Measurements from ENCODE around the gene SORBS1. TPM values are rescaled to one million over a fixed set of nuclear protein-coding genes. Genes with fewer than 3 reads are reported as not detected.

SORBS1 gene
- total and polyA plus RNA-seq, 2 of the 13 experiments (the other 11 are each of a cell fraction or from before 2014, with no cell fraction given): 16.8 to 39.8 TPM

GRCh38 chr10:95273393-95274312 lies 287.5 kb downstream of the SORBS1 start (continued):
- TF ChIP-seq ZNF775 (CRISPR knock-in tag; IDR thresholded peaks at IDR 0.05; ENCODE audit: borderline replicate concordance) (0 out of 2 replicates have a peak, but pooled peaks have one; percentile 37), ZNF225 (CRISPR knock-in tag; IDR thresholded peaks at IDR 0.05) (no peak), ZNF766 (CRISPR knock-in tag; IDR thresholded peaks at IDR 0.05; ENCODE audit: borderline replicate concordance) (0 out of 2 replicates have a peak, but pooled peaks have one; percentile 30), TBP (CRISPR knock-in tag; IDR thresholded peaks at IDR 0.05) (no peak), ISL2 (CRISPR knock-in tag; IDR thresholded peaks at IDR 0.05) (peak; percentile 72), NFIC (IDR thresholded peaks at IDR 0.05; ENCODE audit: low read length) (0 out of 2 replicates have a peak, but pooled peaks have one; percentile 55), ZNF543 (CRISPR knock-in tag; IDR thresholded peaks at IDR 0.05) (peak; percentile 40; the same call in 1 of the 2 replicates), MAFK (conservative IDR thresholded peaks at IDR 0.05 in 1 of 2, IDR thresholded peaks at IDR 0.05 in 1 of 2; ENCODE audit: low read length in 2 of 2) (no peak), ZNF350 (CRISPR knock-in tag; IDR thresholded peaks at IDR 0.05; ENCODE audit: borderline replicate concordance, low read depth) (peak; percentile 50; the same call in 1 of the 2 replicates), JUND (CRISPR knock-in tag; IDR thresholded peaks at IDR 0.05) (peak; percentile 78; the same call in 1 of the 2 replicates), TAF15 (IDR thresholded peaks at IDR 0.05; ENCODE audit: low read depth, low read length, poor library complexity, severe bottlenecking) (no peak), ZBTB37 (CRISPR knock-in tag; IDR thresholded peaks at IDR 0.05) (no peak), ZNF292 (CRISPR knock-in tag; IDR thresholded peaks at IDR 0.05; ENCODE audit: borderline replicate concordance, low read depth) (peak; percentile 67), KDM6A (CRISPR knock-in tag; IDR thresholded peaks at IDR 0.05; ENCODE audit: low read depth) (0 out of 2 replicates have a peak, but pooled peaks have one; percentile 12), KMT2B (CRISPR knock-in tag; IDR thresholded peaks at IDR 0.05) (0 out of 2 replicates have a peak, but pooled peaks have one; percentile 19), EP300 (IDR thresholded peaks at IDR 0.05; ENCODE audit: low read depth in 2 of 2, low read length in 2 of 2) (peak; percentile 10 to 78; a peak in 2 of 4 replicates), EP300 (CRISPR knock-in tag; IDR thresholded peaks at IDR 0.05; ENCODE audit: borderline replicate concordance) (peak; percentile 61; the same call in 1 of the 2 replicates), ZNF34 (CRISPR knock-in tag; IDR thresholded peaks at IDR 0.05; ENCODE audit: borderline replicate concordance) (no peak), ZFP91 (CRISPR knock-in tag; IDR thresholded peaks at IDR 0.05; ENCODE audit: borderline replicate concordance) (peak; percentile 49; the same call in 1 of the 2 replicates), IRF2 (CRISPR knock-in tag; IDR thresholded peaks at IDR 0.05) (peak; percentile 94)
- TF ChIP-seq, protein P1, sequence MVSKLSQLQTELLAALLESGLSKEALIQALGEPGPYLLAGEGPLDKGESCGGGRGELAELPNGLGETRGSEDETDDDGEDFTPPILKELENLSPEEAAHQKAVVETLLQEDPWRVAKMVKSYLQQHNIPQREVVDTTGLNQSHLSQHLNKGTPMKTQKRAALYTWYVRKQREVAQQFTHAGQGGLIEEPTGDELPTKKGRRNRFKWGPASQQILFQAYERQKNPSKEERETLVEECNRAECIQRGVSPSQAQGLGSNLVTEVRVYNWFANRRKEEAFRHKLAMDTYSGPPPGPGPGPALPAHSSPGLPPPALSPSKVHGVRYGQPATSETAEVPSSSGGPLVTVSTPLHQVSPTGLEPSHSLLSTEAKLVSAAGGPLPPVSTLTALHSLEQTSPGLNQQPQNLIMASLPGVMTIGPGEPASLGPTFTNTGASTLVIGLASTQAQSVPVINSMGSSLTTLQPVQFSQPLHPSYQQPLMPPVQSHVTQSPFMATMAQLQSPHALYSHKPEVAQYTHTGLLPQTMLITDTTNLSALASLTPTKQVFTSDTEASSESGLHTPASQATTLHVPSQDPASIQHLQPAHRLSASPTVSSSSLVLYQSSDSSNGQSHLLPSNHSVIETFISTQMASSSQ (IDR thresholded peaks at IDR 0.05; ENCODE audit: low read depth): no peak
- TF ChIP-seq, protein P1 (CRISPR knock-in tag; IDR thresholded peaks at IDR 0.05; ENCODE audit: borderline replicate concordance): peak; percentile 72; the same call in 1 of the 2 replicates
